ENCODE measurements around the gene CADM2.

The CADM2 gene

GRCh38 chr3:84984429-84984828, 25.6 kb downstream of the CADM2 start:
- DNase-seq (ENCODE audit: low read depth): no peak

GRCh38 chr3:84985795-84986194, 27.0 kb downstream of the CADM2 start:
- no peak for DNase-seq (ENCODE audit: low read depth)

- DNase-seq (ENCODE audit: low read depth): no peak
Measured at GRCh38 chr3:84987706-84988504, 29.1 kb downstream of the CADM2 start.

GRCh38 chr3:84989102-84989501, 30.3 kb downstream of the CADM2 start:
- no peak for DNase-seq (ENCODE audit: low read depth)

GRCh38 chr3:84991422-84991900, 32.7 kb downstream of the CADM2 start:
- no peak for DNase-seq (ENCODE audit: low read depth)

- no peak for DNase-seq (ENCODE audit: low read depth)
Measured at GRCh38 chr3:84993956-84994355, 35.2 kb downstream of the CADM2 start.

GRCh38 chr3:84998545-84998944, 39.8 kb downstream of the CADM2 start:
- no peak for DNase-seq (ENCODE audit: low read depth)

GRCh38 chr3:85003479-85003878, 44.7 kb downstream of the CADM2 start:
- DNase-seq (ENCODE audit: low read depth): no peak

- DNase-seq (ENCODE audit: low read depth): no peak
Measured at GRCh38 chr3:85004147-85004546, 45.4 kb downstream of the CADM2 start.

GRCh38 chr3:85005946-85006345, 47.2 kb downstream of the CADM2 start:
- no peak for DNase-seq (ENCODE audit: low read depth)

GRCh38 chr3:85007195-85008094, 48.7 kb downstream of the CADM2 start:
- no peak for DNase-seq (ENCODE audit: low read depth)

GRCh38 chr3:85020828-85021227, 62.0 kb downstream of the CADM2 start:
- DNase-seq (ENCODE audit: low read depth): no peak

- DNase-seq (ENCODE audit: low read depth): no peak
Measured at GRCh38 chr3:85030052-85030451, 71.3 kb downstream of the CADM2 start.

- no peak for DNase-seq (ENCODE audit: low read depth)
Measured at GRCh38 chr3:85037203-85037602, 78.4 kb downstream of the CADM2 start.

- DNase-seq (ENCODE audit: low read depth): no peak
Measured at GRCh38 chr3:85041001-85041400, 82.2 kb downstream of the CADM2 start.

GRCh38 chr3:85041562-85042055, 82.8 kb downstream of the CADM2 start:
- no peak for DNase-seq (ENCODE audit: low read depth)

- no peak for DNase-seq (ENCODE audit: low read depth)
Measured at GRCh38 chr3:85050821-85051220, 92.0 kb downstream of the CADM2 start.

GRCh38 chr3:85051786-85052185, 93.0 kb downstream of the CADM2 start:
- DNase-seq (ENCODE audit: low read depth): no peak

- DNase-seq (ENCODE audit: low read depth): no peak
Measured at GRCh38 chr3:85053626-85054025, 94.8 kb downstream of the CADM2 start.

GRCh38 chr3:85054579-85054978, 95.8 kb downstream of the CADM2 start:
- DNase-seq (ENCODE audit: low read depth): no peak

- no peak for DNase-seq (ENCODE audit: low read depth)
Measured at GRCh38 chr3:85068911-85069310, 110.1 kb downstream of the CADM2 start.

- DNase-seq (ENCODE audit: low read depth): no peak
Measured at GRCh38 chr3:85074003-85074402, 115.2 kb downstream of the CADM2 start.

- no peak for DNase-seq (ENCODE audit: low read depth)
Measured at GRCh38 chr3:85075663-85076062, 116.9 kb downstream of the CADM2 start.

Measured in T-helper 22 cell (primary cell).